Measurements from ENCODE around the gene ZBTB47.

Gene ZBTB47

GRCh38 chr3:42666577-42666998, 13.1 kb downstream of the ZBTB47 start:
- no peak for DNase-seq

- no peak for DNase-seq
Observed at GRCh38 chr3:42667096-42667522, 13.6 kb downstream of the ZBTB47 start.

DNA sequence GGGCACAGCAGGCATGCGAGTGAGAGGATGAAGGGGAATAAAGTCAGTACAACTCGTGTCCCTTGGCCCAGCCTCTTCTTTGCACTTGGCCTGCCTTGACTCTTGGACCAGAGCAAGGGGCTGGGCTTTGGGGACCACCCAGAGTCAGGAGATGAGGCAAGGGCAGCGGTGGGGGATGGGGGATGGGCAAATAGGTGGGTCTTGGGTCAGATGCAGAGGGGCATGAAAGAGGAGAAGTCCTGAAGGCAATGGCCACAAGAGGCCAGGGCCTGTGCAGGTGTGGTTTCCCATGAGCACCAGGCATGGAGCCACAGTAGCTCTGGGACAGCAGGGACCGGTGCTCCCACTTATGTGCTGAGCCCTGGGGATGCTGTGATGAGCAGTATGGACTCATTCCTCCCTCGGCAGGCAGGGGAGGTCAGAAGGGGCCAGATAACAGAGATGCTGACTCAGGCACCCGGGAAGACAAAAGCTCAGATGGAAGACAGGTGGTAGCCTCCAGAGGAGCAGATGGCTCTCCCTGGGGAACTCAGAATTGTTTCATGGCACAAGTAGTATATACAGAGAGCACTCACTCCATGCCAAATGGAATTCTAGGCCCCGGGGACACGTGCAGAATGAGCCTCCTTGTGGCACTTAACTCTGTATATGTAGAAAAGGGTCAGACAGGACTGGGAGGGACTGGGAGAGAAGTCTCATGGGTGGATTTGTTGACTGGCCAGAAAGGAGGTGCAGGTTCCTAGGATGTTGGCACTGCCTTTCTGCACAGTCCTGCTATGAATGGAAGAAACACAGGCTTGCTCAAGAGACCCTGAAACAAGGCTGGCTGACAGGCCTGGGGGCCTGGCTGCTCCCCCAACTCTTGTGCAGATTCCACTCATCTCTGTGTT, 14.3 kb downstream of the ZBTB47 start:
- peak; percentile 79 for DNase-seq

GRCh38 chr3:42668413-42668760, 14.9 kb downstream of the ZBTB47 start:
- no peak for DNase-seq

GRCh38 chr3:42668793-42669217, 15.3 kb downstream of the ZBTB47 start:
- DNase-seq: no peak

- no peak for DNase-seq
Observed at GRCh38 chr3:42670051-42670576, 16.6 kb downstream of the ZBTB47 start.

DNA sequence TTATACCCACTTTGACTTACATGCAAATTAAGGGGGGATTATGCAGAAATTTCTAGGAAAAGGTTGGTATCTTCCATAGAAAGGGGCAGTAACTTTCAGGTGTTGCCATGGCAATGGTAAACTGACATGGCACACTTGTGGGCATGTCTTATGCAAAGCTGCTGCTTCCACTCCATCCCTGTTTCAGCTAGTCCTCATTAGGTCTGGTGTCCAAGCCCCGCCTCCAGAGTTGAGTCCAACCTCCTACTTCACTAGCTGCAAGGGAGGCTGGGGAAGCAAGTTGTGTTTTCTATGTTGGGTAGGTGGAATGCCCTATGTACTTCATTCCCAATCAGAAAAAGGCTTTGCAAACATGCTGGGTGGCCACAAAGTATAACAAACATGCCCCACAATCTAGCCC, 17.2 kb downstream of the ZBTB47 start:
- no peak for DNase-seq

DNA sequence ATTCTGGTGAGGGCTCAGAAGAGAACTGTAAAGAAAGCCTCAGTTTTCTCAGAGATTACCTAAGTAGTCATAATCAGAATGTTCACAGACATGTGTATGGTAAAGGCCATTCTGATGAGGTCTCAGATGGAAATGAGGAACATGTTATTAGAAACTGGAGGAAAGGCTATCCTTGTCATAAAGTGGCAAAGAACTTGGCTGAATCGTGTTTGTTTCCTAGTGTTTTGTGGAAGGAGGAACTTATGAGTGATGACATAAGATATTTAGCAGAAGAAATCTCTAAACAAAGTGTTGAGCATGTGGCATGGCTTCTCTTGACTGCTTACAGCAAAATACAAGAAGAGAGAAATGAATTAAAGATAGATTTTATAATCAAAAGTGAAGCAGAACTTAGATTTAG, 19.0 kb downstream of the ZBTB47 start:
- DNase-seq: no peak

DNA sequence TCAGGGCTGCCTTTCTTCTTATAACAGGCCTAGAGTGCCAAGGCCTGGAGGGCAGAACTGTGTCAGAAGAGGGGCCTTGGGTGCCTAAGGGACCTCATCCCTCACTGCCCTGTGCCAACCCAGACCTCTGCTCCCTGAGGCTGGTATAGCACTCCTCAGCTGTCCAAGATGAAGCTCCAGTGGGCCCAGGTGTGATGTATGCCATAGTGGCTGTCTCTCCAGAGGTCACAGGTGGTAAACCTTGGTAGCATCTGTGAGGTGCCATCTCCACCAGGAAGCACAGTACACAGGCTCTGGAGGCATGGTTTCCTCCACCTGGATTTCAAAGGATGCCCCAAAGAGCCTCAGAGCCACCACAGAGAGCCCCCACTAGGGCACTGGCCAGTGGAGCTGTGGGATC, 19.6 kb downstream of the ZBTB47 start:
- no peak for DNase-seq

- no peak for DNase-seq
Observed at GRCh38 chr3:42674146-42674545, 20.6 kb downstream of the ZBTB47 start.

DNA sequence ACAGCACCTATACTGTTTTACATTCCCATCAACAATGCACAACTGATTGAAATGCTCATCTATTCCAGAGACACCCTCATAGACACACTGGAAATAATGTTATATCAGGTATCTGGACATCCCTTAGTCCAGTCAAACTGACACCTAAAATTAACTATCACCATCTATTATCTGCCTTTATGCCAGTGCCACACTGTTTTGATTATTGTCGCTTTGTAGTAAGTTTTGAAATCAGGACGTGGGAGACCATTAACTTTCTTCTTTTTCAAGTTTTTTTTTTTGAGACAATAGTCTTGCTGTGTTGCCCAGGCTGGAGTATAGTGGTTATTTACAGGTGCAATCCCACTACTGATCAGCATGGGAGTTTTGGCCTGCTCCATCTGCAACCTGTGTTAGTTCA, 22.4 kb downstream of the ZBTB47 start:
- no peak for DNase-seq

DNA sequence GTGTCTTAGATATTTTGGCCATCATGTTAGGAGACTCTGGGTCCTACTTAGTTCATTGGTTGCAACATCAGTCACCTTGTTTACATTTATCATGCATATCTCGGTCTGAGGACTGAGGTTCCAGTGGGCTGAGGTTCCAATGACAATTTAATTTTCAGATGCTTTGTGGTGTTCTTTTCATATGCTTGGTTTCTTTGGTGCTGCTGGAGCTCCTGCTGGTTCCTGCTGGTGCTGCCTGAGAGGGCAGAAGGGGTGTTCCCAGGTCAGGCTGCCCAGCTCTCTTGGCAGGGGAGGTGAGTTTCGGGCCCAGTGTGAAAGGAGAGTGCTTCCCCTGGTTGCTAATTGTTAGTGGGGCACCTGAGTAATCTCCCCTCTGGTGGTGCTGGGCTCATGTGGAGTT, 24.9 kb downstream of the ZBTB47 start:
- DNase-seq: no peak

DNA sequence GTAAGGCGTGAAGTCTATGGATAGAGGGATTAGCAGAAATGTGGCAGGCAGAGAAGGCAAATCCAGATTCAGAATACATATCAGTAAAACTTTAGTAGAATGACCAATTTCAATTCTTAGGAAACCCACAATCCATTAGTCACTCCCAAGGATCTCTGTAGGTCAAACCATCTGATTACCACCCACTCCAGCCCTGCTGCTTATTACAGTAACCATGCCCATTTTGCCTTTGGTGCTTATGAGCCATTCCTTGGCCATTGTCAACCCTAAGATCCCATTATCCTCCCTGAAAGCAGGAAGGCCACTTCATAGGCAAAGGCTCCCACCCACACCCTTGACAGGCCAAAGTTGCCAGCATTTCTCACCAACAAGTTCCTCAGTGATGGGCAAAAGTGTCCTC, 26.8 kb downstream of the ZBTB47 start:
- no peak for DNase-seq

DNA sequence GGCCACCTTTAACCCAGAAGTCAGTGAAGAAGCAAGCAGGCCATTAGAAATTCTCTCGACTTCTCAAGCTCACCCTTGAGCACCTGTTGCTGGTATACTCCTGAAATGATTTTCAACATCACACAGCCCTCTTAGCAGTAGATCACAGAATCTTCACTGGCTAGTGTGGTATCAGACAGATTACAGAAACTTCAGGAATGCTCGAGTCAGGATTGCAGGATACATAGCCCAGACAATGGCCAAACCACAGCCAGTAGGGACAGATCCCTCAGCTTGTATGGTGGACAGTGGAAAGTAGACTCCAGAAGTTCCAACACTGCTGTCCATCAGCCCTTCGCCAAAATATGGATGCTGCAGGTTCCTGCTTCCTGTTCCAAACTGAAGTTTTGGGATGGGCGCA, 27.3 kb downstream of the ZBTB47 start:
- no peak for DNase-seq

- no peak for DNase-seq
Observed at GRCh38 chr3:42681361-42682038, 28.0 kb downstream of the ZBTB47 start.

DNA sequence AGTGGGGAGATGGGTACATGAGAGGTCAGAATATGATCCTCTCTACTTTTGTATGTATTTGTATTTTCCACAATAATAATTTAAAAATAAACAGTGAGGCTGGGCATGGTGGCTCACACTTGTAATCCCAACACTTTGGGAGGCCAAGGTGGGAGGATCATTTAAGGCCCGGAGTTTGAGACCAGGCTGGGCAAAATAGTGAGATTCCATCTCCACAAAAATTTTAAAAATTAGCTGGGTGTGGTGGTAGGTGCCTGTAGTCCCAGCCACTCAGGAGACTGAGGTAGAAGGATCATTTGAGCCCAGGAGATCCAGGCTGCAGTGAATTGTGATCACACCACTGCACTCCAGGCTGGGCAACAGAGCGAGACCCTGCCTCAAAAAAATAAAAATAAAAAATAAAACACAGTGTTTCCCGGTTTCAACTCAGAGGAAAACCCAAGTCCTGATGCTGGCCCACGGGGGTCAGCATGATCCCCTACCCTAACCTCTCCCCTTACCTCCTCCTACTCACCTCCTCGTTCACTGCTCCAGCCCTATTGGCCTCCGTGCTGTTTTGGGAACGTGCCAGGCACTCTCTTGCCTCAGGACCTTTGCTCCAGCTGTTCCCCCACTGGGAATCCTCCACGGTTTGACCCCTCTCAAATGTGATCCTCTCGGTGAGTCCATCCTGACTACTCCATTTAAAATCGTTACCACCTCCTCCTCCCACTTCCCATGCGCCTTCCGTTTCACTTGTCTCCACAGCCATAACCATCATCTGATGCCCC, 29.0 kb downstream of the ZBTB47 start:
- no peak for DNase-seq

- no peak for DNase-seq
Observed at GRCh38 chr3:42683875-42684598, 30.5 kb downstream of the ZBTB47 start.

- no peak for DNase-seq
Observed at GRCh38 chr3:42684632-42685362, 31.3 kb downstream of the ZBTB47 start.

- no peak for DNase-seq
Observed at GRCh38 chr3:42685363-42685881, 31.9 kb downstream of the ZBTB47 start, which contains the start of gene KLHL40. Gene KLHL40, plus strand, starts transcription at chr3:42685537. Its CDS starts 82 bp downstream, at chr3:42685619.

GRCh38 chr3:42685891-42686820, 32.7 kb downstream of the ZBTB47 start:
- DNase-seq: no peak
